Measurements from ENCODE around the gene NRDC.
A peak's percentile ranks its signal among the peaks of the same experiment; 100 is the strongest.

The NRDC gene

GRCh38 chr1:51750729-51751128 lies 127.8 kb downstream of the NRDC start:
- Histone ChIP-seq H3K4me1 (no peaks in the 10 kb centered on the region), H3K4me3 (ENCODE audit: low read depth, low read length) (no peak overlapping the region), H2AFZ (no peak overlapping the region), H3K79me2 (peaks cover 3% of the 10 kb centered on the region), H3K9me3 (ENCODE audit: control insufficient read depth, low read length) (no peaks in the 10 kb centered on the region), H3K27ac (no peak overlapping the region), H3K36me3 (ENCODE audit: control insufficient read depth, insufficient read depth, low read length) (no peaks in the 10 kb centered on the region), H3K9ac (no peak overlapping the region), H3K4me2 (ENCODE audit: low read length) (no peak overlapping the region), H3K27me3 (ENCODE audit: control insufficient read depth, insufficient read depth, low read length) (no peaks in the 10 kb centered on the region)
- TF ChIP-seq CTCF (IDR thresholded peaks at IDR 0.05), result no peak

- no peak overlapping the region for H3K4me2 ChIP-seq (ENCODE audit: low read length)
- H3K27ac ChIP-seq, result no peak overlapping the region
- no peak for TF ChIP-seq CTCF (IDR thresholded peaks at IDR 0.05)
- no peaks in the 10 kb centered on the region for H3K4me1 ChIP-seq
- no peak overlapping the region for H3K4me3 ChIP-seq (ENCODE audit: low read depth, low read length)
- H3K79me2 ChIP-seq, result peaks cover 3% of the 10 kb centered on the region
- H3K36me3 ChIP-seq (ENCODE audit: control insufficient read depth, insufficient read depth, low read length), result no peaks in the 10 kb centered on the region
- H2AFZ ChIP-seq, result no peak overlapping the region
- no peak overlapping the region for H3K9ac ChIP-seq
- H3K27me3 ChIP-seq (ENCODE audit: control insufficient read depth, insufficient read depth, low read length), result no peaks in the 10 kb centered on the region
- no peaks in the 10 kb centered on the region for H3K9me3 ChIP-seq (ENCODE audit: control insufficient read depth, low read length)
These were observed 128.3 kb downstream of the NRDC start for GRCh38 chr1:51750218-51750617.

- H3K9ac ChIP-seq, result no peak overlapping the region
- H3K27me3 ChIP-seq (ENCODE audit: control insufficient read depth, insufficient read depth, low read length), result no peaks in the 10 kb centered on the region
- no peak overlapping the region for H3K4me3 ChIP-seq (ENCODE audit: low read depth, low read length)
- H2AFZ ChIP-seq, result no peak overlapping the region
- no peak overlapping the region for H3K27ac ChIP-seq
- no peaks in the 10 kb centered on the region for H3K4me1 ChIP-seq
- no peaks in the 10 kb centered on the region for H3K36me3 ChIP-seq (ENCODE audit: control insufficient read depth, insufficient read depth, low read length)
- TF ChIP-seq CTCF (IDR thresholded peaks at IDR 0.05), result no peak
- H3K9me3 ChIP-seq (ENCODE audit: control insufficient read depth, low read length), result no peaks in the 10 kb centered on the region
- no peak overlapping the region for H3K4me2 ChIP-seq (ENCODE audit: low read length)
- peaks cover 3% of the 10 kb centered on the region for H3K79me2 ChIP-seq
These were observed 129.4 kb downstream of the NRDC start for GRCh38 chr1:51749151-51749550.

GRCh38 chr1:51745304-51745570 lies 133.3 kb downstream of the NRDC start:
- no peaks in the 10 kb centered on the region for H3K36me3 ChIP-seq (ENCODE audit: control insufficient read depth, insufficient read depth, low read length)
- H3K27ac ChIP-seq, result no peak overlapping the region
- no peak overlapping the region for H3K4me2 ChIP-seq (ENCODE audit: low read length)
- H3K4me3 ChIP-seq (ENCODE audit: low read depth, low read length), result no peak overlapping the region
- H3K27me3 ChIP-seq (ENCODE audit: control insufficient read depth, insufficient read depth, low read length), result no peaks in the 10 kb centered on the region
- peaks cover 10% of the 10 kb centered on the region for H3K79me2 ChIP-seq
- no peak overlapping the region for H3K9ac ChIP-seq
- no peak for TF ChIP-seq CTCF (IDR thresholded peaks at IDR 0.05)
- H3K9me3 ChIP-seq (ENCODE audit: control insufficient read depth, low read length), result no peaks in the 10 kb centered on the region
- H2AFZ ChIP-seq, result no peak overlapping the region
- no peaks in the 10 kb centered on the region for H3K4me1 ChIP-seq

GRCh38 chr1:51744506-51745303 lies 133.8 kb downstream of the NRDC start:
- Histone ChIP-seq H3K9ac (no peak overlapping the region), H3K4me1 (no peaks in the 10 kb centered on the region), H3K79me2 (peaks cover 13% of the 10 kb centered on the region), H3K36me3 (ENCODE audit: control insufficient read depth, insufficient read depth, low read length) (no peaks in the 10 kb centered on the region), H3K4me2 (ENCODE audit: low read length) (peak overlapping the region; percentile 7), H2AFZ (no peak overlapping the region), H3K9me3 (ENCODE audit: control insufficient read depth, low read length) (no peaks in the 10 kb centered on the region), H3K27ac (no peak overlapping the region), H3K4me3 (ENCODE audit: low read depth, low read length) (no peak overlapping the region), H3K27me3 (ENCODE audit: control insufficient read depth, insufficient read depth, low read length) (no peaks in the 10 kb centered on the region)
- TF ChIP-seq CTCF (IDR thresholded peaks at IDR 0.05), result no peak
